HG02884 (cell line): ENCODE data around the gene MAN1A1.
"Not testable (repeated sequence)": the region's sequence is repeated elsewhere in the genome, so short reads cannot be mapped to it uniquely, and the experiment has no call there.

Source experiments
- ATAC-seq: cut with Tn5 transposase; IDR thresholded peaks from one replicate; pipeline ENCODE4 v1.9.1; 2021; ENCODE audit warnings: mild to moderate bottlenecking, moderate library complexity; ENCODE audit not compliant: unreplicated experiment

The MAN1A1 gene

DNA sequence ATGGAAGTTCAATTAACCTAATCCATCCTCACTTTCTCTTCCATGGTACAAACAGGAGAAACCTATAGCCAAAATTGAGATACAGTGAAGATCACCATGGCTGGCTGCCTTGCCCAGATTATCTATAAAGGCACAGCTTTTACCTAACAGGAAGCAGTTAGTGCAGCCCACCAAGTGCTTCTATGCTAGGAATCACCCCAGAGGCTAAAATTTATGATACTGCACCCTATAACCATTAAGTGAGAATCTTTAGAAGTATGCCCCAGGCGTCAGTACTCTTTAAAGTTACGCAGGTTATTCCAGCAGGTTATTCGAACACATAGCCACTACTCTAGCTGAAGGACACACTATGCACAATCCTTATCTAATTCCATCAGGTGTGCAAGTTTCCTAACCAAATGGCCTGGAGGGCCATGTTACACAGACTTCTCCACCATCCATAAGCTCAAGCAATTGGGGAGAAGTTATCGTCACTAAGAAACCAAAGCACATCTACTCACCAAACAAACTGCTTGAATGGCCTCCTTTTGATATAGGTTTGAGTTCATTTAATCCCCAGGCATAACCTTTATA lies 43.1 kb downstream of the MAN1A1 start:
- ATAC-seq, result no peak

DNA sequence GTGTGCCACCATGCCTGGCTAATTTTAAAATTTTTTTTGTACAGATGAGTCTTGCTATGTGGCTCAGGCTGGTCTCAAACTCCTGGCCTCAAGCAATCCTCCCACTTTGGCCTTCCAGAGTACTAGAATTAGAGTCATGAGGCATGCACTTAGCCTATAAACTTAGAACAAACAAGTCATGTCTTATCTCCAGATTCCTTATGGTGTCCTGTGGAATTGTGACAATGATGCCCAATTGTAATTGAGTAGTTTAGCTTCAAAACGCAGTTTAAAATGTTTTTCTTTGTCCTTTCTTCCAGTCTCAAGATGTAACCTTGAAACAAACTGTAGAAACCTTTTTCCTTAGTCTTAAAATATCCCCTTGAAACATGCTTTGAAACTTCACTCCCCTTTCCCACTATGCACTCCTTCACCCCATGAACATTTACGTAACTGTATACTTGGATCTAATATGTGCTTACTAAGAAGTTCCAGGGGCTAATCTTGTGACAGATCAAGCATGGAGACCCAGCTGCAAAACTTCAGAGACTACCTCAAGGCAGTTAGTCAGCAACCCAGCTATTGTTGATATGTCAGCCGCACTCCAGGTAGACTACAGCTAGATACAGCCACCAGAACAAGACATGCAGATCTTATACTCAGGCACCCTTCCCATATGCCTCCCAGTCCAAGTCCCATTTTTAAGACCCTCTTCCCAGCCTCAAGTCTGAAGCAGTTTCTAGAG lies 46.2 kb downstream of the MAN1A1 start:
- no peak for ATAC-seq

- no peak for ATAC-seq
Measured at GRCh38 chr6:119301429-119301828, 48.1 kb downstream of the MAN1A1 start.

DNA sequence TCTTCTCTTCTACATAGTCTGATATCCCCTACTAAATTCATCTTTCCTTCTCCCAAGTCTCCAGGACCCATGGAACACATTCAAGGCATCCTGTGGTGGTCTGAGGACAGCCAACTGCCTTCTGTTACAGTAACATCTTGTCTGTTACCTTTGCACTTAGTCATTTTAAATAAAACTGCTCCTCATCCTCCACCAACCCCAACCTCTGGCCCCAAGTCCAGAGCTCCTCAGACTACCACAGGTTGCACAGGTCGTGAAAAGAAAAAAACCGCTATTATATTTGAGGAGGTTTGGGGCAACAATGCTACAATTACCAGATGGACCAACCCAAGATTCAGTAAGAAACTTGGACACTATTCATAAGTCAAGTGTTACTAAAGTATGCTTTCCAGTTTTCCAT lies 49.9 kb downstream of the MAN1A1 start:
- ATAC-seq, result no peak

DNA sequence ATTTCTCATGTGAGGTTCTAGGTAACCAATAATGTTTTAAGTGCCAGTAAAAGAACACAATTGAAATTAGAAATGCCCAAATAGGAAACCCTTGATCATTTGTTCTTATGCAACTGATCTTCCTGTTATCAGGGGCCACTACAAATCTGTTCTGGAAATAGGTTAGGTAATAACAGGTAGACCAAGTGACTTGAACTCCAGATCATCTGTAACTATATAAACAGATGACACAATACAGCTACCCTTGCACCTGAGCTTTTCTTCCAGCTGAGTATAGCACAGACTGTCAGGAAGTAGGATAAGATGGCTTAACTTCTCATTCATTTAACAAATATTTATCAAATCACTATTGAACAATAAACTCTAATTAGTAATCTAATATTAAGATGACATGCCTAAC lies 52.5 kb downstream of the MAN1A1 start:
- no peak for ATAC-seq

GRCh38 chr6:119296036-119297035 lies 53.2 kb downstream of the MAN1A1 start:
- no peak for ATAC-seq

DNA sequence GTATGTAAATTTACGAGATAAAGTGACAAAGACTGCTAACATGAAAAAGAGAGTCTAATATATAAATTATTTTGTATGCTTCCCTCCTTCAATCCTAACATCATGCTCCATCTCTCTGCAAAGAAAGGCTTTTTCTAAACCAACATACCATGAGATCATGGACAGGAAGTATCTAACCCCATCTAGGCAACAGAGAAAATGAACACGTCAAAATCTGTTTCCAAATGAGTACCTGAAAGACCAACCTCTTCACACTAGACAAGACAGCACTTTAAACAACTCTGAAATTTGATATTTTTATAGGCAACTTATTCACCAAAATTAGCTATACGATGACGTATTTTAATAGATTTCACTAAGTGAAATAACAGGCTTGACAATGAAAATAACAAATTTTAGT lies 54.6 kb downstream of the MAN1A1 start:
- ATAC-seq, result peak; percentile 92

- not testable (repeated sequence) for ATAC-seq
Measured at GRCh38 chr6:119291060-119291459, 58.5 kb downstream of the MAN1A1 start.

GRCh38 chr6:119290306-119290705 lies 59.3 kb downstream of the MAN1A1 start:
- no peak for ATAC-seq

DNA sequence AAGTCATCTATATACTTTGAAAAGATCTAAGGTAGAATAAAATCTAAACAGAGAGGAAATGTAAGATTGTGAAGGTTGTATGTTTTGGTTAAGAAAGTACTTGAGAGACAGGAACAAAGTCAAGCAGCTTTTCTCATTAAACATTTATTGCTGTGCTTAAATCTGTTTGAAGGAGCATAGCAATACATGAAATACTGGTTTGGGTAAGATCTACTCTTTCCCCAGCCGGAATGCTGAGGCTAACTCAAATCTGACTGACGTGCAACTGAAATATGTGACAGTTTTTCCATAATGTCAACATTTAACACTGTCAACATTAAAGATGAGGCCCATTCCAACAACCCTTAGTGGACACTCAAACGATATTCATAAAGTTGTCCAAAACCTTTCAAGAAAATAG lies 59.9 kb downstream of the MAN1A1 start:
- ATAC-seq, result no peak

DNA sequence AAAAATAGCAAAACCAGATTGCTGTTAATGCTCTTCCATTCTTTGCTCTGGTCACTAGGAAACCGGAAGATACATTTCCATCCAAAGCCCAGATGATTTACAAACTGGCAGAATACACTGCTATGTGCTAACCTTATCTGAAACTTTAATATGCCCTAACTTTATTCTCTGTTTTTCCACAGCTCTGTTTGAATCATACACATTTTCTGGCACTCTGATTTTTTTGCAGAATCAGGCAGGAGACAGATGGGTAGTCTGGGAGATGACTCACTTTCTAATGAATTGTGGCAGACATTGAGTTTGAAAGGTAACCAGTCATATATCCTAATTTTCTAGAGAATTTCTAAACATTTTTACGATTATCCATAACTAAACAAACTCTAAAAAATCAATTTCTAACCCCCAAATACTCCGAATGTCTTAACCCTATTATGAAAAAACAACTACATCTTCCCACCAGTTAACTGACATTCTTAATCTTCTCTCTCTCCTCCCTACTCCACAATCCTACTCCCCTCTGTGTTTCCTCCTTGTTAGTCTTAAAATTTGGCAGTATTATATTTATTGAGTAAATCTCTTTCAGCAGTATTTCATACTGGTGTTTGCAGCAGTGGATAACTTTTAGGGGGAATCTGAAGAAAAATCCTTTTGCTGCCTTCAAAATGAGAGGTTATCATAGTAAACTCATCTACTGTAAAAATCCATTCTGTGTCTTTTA lies 63.5 kb downstream of the MAN1A1 start:
- no peak for ATAC-seq

DNA sequence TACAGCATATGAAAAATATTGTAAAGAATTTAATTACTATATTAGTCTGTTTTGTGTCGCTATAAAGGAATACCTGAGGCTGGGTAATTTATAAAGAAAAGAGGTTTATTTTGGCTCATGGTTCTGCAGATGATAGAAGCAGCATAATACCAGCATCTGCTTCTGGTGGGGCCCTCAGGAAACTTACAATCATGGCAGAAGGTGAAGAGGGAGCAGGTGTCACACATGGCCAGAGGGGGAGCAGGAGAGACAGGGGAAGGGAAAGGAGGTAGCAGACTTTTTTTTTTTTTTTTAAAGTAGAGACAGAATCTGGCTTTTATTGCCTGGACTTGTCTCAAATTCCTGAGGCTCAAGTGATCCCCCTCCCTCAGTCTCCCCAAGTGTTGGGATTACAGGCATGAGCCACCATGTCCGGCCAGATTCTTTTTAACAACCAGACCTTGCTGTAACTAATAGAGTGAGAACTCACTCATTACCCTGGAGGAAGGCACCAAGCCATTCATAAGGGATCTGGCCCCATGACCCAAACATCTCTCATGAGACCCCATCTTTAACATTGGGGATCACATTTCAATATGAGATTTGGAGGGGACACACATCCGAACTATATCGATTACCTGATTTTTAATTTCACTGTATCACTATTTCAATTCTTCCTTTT lies 64.6 kb downstream of the MAN1A1 start:
- ATAC-seq, result no peak

DNA sequence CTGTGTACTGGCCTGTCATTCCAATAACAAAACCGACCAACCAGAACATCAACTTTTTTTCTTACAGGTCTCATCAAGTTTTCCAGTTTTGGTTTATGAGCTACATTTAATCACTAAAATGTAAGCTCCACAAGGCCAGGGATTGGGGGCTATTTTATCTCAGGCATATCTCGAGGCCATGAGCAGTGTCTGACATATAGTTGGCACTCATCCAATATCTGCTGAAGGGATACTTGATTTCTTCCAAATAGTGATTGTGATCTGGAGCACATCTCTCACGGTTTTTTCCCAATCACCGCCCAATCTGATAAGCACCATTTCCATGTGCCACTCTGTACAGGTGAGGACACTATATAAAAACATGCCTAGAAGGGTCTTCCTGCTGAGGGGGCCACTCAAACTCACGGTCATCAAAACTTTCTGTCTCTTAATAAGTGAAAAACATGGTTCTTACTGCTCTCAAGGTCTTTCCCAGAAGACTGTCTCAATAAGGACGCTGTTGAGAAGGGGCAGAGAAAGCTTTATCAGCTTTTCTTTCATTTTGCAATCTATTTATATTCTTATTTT lies 65.5 kb downstream of the MAN1A1 start:
- no peak for ATAC-seq

- ATAC-seq, result no peak
Measured at GRCh38 chr6:119283214-119283613, 66.3 kb downstream of the MAN1A1 start.

DNA sequence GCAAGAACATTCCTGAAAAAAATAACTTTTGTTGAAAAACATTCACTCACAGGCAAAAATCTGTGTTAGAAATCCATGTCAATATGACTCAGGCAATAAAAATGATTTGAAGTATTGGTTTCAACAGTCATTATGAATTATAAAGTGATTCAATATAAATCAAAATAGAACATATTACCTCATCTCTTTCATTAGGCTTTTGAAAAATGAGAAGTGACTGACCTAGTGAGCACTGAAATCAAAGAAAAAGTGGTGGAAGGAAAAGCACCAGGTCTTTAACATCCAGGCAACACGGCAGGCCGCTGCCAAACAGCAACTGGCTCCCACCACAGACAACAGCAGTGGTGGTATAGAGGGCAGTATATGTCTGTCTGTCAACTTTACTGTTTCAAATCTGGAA lies 68.9 kb downstream of the MAN1A1 start:
- ATAC-seq, result no peak

- ATAC-seq, result no peak
Measured at GRCh38 chr6:119280080-119280479, 69.5 kb downstream of the MAN1A1 start.

- ATAC-seq, result no peak
Measured at GRCh38 chr6:119278625-119279024, 70.9 kb downstream of the MAN1A1 start.

- no peak for ATAC-seq
Measured at GRCh38 chr6:119277052-119277451, 72.5 kb downstream of the MAN1A1 start.

GRCh38 chr6:119276211-119276610 lies 73.3 kb downstream of the MAN1A1 start:
- no peak for ATAC-seq

DNA sequence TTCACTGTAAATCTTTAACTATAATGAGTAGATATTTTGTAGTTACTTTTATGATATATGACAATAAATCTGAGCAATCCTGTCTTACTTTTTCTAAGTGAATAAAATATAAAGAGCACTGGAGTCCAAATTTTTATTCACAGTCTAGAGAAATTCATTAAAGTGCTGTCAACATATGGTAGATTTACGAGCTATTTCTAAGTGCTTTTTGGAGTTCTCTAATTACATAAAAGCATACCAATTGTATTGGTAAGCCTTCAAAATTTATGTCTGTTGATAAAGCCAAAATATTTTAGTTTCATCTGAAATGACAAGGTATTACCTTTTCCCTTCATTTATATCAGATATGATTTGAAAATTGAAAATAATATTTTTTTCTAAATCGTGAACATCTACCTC lies 75.4 kb downstream of the MAN1A1 start:
- ATAC-seq, result no peak
